Measurements from ENCODE around the gene NEGR1.

DNA sequence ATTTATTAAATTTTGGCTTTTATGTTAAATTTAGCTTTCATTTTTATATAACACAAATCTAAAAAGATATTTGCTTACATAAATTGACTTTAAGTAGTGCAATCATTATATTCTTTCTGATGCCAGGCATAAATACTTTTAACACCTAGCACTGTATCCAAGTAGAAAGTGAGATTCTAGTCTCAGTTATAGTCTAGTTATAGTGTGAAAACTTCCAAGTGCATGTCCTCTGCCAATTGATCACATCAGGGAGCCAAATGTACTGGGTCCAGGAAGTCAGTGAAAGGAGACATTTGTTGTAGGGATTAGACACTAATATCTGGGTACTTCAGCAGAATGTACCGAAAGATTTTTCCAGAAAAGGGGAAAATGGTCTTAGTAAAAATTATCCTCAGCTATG lies 910.8 kb downstream of the NEGR1 start:
- no peak for TF ChIP-seq RAD21 (IDR thresholded peaks at IDR 0.05)
- TF ChIP-seq, protein P1, sequence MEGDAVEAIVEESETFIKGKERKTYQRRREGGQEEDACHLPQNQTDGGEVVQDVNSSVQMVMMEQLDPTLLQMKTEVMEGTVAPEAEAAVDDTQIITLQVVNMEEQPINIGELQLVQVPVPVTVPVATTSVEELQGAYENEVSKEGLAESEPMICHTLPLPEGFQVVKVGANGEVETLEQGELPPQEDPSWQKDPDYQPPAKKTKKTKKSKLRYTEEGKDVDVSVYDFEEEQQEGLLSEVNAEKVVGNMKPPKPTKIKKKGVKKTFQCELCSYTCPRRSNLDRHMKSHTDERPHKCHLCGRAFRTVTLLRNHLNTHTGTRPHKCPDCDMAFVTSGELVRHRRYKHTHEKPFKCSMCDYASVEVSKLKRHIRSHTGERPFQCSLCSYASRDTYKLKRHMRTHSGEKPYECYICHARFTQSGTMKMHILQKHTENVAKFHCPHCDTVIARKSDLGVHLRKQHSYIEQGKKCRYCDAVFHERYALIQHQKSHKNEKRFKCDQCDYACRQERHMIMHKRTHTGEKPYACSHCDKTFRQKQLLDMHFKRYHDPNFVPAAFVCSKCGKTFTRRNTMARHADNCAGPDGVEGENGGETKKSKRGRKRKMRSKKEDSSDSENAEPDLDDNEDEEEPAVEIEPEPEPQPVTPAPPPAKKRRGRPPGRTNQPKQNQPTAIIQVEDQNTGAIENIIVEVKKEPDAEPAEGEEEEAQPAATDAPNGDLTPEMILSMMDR (IDR thresholded peaks at IDR 0.05; ENCODE audit: low read depth, low read length, missing input control): no peak
- TF ChIP-seq, protein P2, sequence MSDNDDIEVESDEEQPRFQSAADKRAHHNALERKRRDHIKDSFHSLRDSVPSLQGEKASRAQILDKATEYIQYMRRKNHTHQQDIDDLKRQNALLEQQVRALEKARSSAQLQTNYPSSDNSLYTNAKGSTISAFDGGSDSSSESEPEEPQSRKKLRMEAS (IDR thresholded peaks at IDR 0.05): no peak
- TF ChIP-seq, protein P3, sequence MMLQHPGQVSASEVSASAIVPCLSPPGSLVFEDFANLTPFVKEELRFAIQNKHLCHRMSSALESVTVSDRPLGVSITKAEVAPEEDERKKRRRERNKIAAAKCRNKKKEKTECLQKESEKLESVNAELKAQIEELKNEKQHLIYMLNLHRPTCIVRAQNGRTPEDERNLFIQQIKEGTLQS (IDR thresholded peaks at IDR 0.05): no peak
- no peak for TF ChIP-seq JUND (IDR thresholded peaks at IDR 0.05)
